Type B pancreatic cell (in vitro differentiated cells): ENCODE measurements around the gene SNAI3. TPM values are rescaled to one million over a fixed set of nuclear protein-coding genes. Genes with fewer than 3 reads are reported as not detected.

Experiments
- DNase-seq: peaks from one replicate; pipeline ENCODE4 v3.0.0; 2021; ENCODE audit warnings: mixed read lengths; ENCODE audit not compliant: unreplicated experiment; ENCODE audit errors: extremely low spot score
- H3K27ac Mint-ChIP-seq: 2 replicates; pipeline ENCODE4 v1.8.0; 2021; ENCODE audit warnings: mild to moderate bottlenecking, mixed read lengths
- H3K27me3 Mint-ChIP-seq: 2 replicates; pipeline ENCODE4 v1.8.0; 2021; ENCODE audit warnings: mixed read lengths
- H3K36me3 Mint-ChIP-seq: 2 replicates; pipeline ENCODE4 v1.8.0; 2021; ENCODE audit warnings: mixed read lengths
- H3K4me1 Mint-ChIP-seq: one replicate; pipeline ENCODE4 v1.8.0; 2021; ENCODE audit warnings: mixed read lengths; ENCODE audit not compliant: unreplicated experiment
- H3K4me3 Mint-ChIP-seq: 2 replicates; pipeline ENCODE4 v1.8.0; 2021; ENCODE audit warnings: mild to moderate bottlenecking, mixed read lengths
- H3K9me3 Mint-ChIP-seq: 2 replicates; pipeline ENCODE4 v1.8.0; 2021; ENCODE audit warnings: mixed read lengths
- CTCF ChIP-seq: fragments of 200-600 bp; sonication (generic); conservative IDR thresholded peaks from 2 replicates; pipeline ENCODE4 v1.5.0; 2021; ENCODE audit warnings: antibody characterized with exemption, mild to moderate bottlenecking
- total RNA-seq: library from RNA; stranded (reverse); gene quantifications from 2 replicates; pipeline ENCODE4 v1.2.1, GENCODE V29; 2021; ENCODE audit warnings: low replicate concordance

SNAI3 gene
- total RNA-seq, 1 donor from 2014 or later, result 0.68 TPM

DNA sequence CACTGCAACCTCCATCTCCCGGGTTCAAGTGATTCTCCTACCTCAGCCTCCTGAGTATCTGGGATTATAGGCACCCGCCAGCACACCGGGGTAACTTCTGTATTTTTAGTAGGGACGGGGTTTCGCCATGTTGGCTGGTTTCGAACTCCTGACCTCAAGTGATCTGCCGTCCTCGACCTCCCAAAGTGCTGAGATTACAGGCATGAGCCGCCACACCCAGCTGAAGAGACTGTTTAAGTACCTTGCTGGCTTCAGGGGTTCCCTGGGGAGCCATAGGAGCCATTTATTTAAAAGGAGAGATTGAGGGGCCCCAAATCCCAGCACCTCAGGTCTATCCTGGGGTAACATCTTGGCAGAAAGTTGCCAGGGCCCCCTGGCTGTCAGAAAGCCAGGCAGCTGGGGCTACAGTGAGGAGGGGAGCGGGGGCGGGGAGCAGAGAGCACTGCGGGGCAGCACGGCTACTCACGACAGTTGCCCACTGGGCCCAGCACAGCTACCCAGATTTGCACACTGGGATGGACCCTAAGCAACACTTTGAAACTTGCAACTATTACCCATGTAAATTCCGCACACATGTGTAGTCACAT is 1.6 kb downstream of the SNAI3 start:
- no peak overlapping the region for H3K4me3 Mint-ChIP-seq
- no peak for DNase-seq
- no peaks in the 10 kb centered on the region for H3K4me1 Mint-ChIP-seq
- H3K27me3 Mint-ChIP-seq, result peaks cover 48% of the 10 kb centered on the region
- H3K9me3 Mint-ChIP-seq, result no peaks in the 10 kb centered on the region
- H3K27ac Mint-ChIP-seq, result no peak overlapping the region
- TF ChIP-seq CTCF, result no peak
- H3K36me3 Mint-ChIP-seq, result no peaks in the 10 kb centered on the region

GRCh38 chr16:88681709-88682451 is 4.4 kb downstream of the SNAI3 start:
- Mint-ChIP-seq H3K4me3 (no peak overlapping the region), H3K27me3 (peaks cover 30% of the 10 kb centered on the region), H3K4me1 (no peaks in the 10 kb centered on the region), H3K27ac (no peak overlapping the region), H3K36me3 (no peaks in the 10 kb centered on the region), H3K9me3 (no peaks in the 10 kb centered on the region)
- no peak for DNase-seq
- TF ChIP-seq CTCF, result no peak

DNA sequence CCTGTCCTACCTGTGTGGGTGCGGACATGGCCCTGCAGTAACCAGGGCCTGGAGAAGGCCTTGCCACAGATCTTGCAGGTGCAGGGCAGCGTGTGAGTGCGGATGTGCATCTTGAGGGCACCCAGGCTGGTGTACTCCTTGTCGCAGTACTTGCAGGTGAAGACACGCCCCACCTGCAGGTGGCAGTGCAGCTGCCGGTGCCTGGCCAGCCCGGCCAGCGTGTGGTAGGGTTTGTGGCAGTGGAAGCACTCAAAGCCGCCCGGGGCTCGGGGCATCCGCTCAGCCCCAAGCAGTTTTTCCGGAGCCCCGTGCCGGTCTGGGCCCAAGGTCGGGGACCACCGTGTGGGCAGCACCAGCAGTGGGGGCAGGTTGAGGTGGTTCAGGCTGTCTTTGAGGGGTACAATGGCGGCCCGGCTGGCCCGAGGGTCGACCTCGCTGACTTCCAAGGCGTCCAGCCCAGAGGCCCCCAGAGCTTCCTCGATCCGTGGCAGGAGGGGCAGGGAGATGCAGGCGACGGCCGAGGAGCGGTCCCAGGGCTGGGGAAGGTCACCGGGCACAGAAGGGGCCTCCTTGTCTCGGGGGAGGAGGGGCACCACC is 5.1 kb downstream of the SNAI3 start:
- no peaks in the 10 kb centered on the region for H3K4me1 Mint-ChIP-seq

DNA sequence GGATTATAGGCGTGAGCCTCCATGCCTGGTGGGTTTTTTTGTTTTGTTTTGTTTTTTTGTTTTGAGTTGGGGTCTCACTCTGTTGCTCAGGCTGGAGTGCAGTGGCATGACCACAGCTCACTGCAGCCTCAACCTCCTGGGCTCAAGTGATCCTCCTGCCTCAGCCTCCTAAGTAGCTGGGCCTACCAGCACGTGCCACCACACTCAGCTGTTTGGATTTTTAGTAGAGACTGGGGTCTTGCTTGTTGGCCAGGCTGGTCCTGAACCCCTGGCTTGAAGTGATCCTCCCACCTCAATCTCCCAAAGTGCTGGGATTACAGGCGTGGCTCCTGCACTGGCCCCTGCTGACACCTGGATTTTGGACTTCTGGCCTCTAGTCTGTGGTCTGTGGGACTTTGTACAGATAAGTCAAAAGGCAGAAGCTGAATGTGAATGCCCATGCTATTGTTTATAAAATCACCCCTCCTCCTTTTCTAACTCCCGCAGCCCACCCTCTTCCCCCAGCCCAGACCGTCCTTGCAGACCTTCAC is 5.7 kb downstream of the SNAI3 start:
- Mint-ChIP-seq H3K36me3 (no peaks in the 10 kb centered on the region), H3K27me3 (peaks cover 30% of the 10 kb centered on the region), H3K4me3 (no peak overlapping the region), H3K9me3 (no peaks in the 10 kb centered on the region), H3K27ac (no peak overlapping the region), H3K4me1 (no peaks in the 10 kb centered on the region)
- TF ChIP-seq CTCF, result no peak
- no peak for DNase-seq

More for the DNA sequence above, 5.1 kb downstream of the SNAI3 start:
- Mint-ChIP-seq H3K36me3 (no peaks in the 10 kb centered on the region), H3K4me3 (no peak overlapping the region), H3K27ac (no peak overlapping the region), H3K27me3 (peaks cover 30% of the 10 kb centered on the region), H3K9me3 (no peaks in the 10 kb centered on the region)
- peak; percentile 46 for TF ChIP-seq CTCF
- no peak for DNase-seq

DNA sequence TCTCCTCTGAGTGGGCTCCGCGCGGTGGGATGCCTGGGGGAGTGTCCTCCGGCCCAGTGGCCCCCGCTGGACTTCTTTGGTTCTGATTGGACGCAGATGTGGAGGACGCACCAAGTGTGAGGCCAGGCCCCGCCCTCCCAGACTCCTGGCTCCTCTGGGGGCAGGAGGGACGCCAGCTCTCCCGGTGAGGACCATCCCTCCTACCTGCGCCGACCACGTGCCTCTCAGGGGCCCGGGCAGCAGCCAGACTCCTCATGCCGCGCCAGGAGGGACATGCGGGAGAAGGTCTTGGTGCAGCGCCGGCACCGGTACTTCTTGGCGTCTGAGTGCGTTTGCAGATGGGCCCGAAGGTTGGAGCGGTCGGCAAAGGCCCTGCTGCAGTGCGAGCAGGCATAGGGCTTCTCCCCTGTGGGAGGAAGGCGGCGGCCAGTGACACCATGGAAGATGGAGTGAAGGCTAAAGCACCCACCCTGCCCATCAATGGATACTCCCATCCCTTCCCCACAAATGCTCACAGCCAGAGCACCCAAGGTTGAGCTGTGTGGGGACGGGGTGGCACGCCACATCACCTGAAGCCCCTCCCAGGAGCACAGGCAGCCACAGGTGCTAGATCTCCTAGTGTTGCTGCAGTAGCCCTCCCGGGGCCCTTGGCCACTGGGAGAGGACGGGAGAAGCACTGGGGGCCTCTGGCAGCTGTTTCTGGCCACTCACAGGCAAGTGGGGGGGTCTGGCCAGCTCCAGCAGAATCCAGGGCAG is 7.9 kb downstream of the SNAI3 start:
- Mint-ChIP-seq H3K9me3 (no peaks in the 10 kb centered on the region), H3K27ac (no peak overlapping the region), H3K4me3 (no peak overlapping the region), H3K36me3 (no peaks in the 10 kb centered on the region), H3K4me1 (no peaks in the 10 kb centered on the region), H3K27me3 (peaks cover 11% of the 10 kb centered on the region)
- no peak for TF ChIP-seq CTCF
- DNase-seq, result no peak
